ENCODE measurements around the gene P2RY13. TPM values are rescaled to one million over a fixed set of nuclear protein-coding genes. Genes with fewer than 3 reads are reported as not detected.

Gene P2RY13
- total RNA-seq, 1 donor from 2014 or later: not detected

- Mint-ChIP-seq H3K27me3 (no peaks in the 10 kb centered on the region), H3K9me3 (no peaks in the 10 kb centered on the region), H3K4me3 (no peak overlapping the region), H3K4me1 (ENCODE audit: unreplicated experiment) (no peaks in the 10 kb centered on the region), H3K36me3 (no peaks in the 10 kb centered on the region), H3K27ac (no peak overlapping the region)
- no peak for DNase-seq (ENCODE audit: extremely low spot score, unreplicated experiment)
- no peak for TF ChIP-seq CTCF (conservative IDR thresholded peaks at IDR 0.05)
Observed at GRCh38 chr3:151312972-151313371, 16.4 kb downstream of the P2RY13 start.

- Mint-ChIP-seq H3K27ac (no peak overlapping the region), H3K4me1 (ENCODE audit: unreplicated experiment) (peaks cover 5% of the 10 kb centered on the region), H3K36me3 (no peaks in the 10 kb centered on the region), H3K4me3 (no peak overlapping the region), H3K9me3 (no peaks in the 10 kb centered on the region), H3K27me3 (no peaks in the 10 kb centered on the region)
- DNase-seq (ENCODE audit: extremely low spot score, unreplicated experiment): no peak
- no peak for TF ChIP-seq CTCF (conservative IDR thresholded peaks at IDR 0.05)
Observed at GRCh38 chr3:151309566-151309965, 19.8 kb downstream of the P2RY13 start.

GRCh38 chr3:151307583-151308488 lies 21.5 kb downstream of the P2RY13 start:
- Mint-ChIP-seq H3K9me3 (no peaks in the 10 kb centered on the region), H3K27me3 (no peaks in the 10 kb centered on the region), H3K27ac (peak overlapping the region; percentile 97), H3K36me3 (peaks cover 4% of the 10 kb centered on the region), H3K4me1 (ENCODE audit: unreplicated experiment) (peaks cover 5% of the 10 kb centered on the region), H3K4me3 (no peak overlapping the region)
- DNase-seq (ENCODE audit: extremely low spot score, unreplicated experiment): no peak
- TF ChIP-seq CTCF (conservative IDR thresholded peaks at IDR 0.05): no peak

- Mint-ChIP-seq H3K27ac (peak overlapping the region; percentile 97), H3K4me3 (peak overlapping the region; percentile 46), H3K27me3 (no peaks in the 10 kb centered on the region), H3K4me1 (ENCODE audit: unreplicated experiment) (peaks cover 5% of the 10 kb centered on the region), H3K9me3 (no peaks in the 10 kb centered on the region), H3K36me3 (peaks cover 5% of the 10 kb centered on the region)
- DNase-seq (ENCODE audit: extremely low spot score, unreplicated experiment): no peak
- TF ChIP-seq CTCF (conservative IDR thresholded peaks at IDR 0.05): no peak
Observed at GRCh38 chr3:151307131-151307530, 22.2 kb downstream of the P2RY13 start.

- no peak for DNase-seq (ENCODE audit: extremely low spot score, unreplicated experiment)
- H3K9me3 Mint-ChIP-seq: no peaks in the 10 kb centered on the region
- TF ChIP-seq CTCF (conservative IDR thresholded peaks at IDR 0.05): no peak
- peaks cover 5% of the 10 kb centered on the region for H3K36me3 Mint-ChIP-seq
- H3K27ac Mint-ChIP-seq: peak overlapping the region; percentile 97
- H3K4me3 Mint-ChIP-seq: no peak overlapping the region
- H3K27me3 Mint-ChIP-seq: no peaks in the 10 kb centered on the region
- peaks cover 5% of the 10 kb centered on the region for H3K4me1 Mint-ChIP-seq (ENCODE audit: unreplicated experiment)
Observed at GRCh38 chr3:151306168-151306810, 23.1 kb downstream of the P2RY13 start.

Measured in type B pancreatic cell (in vitro differentiated cells).